ENCODE results near the gene CD84. TPM values are rescaled to one million over a fixed set of nuclear protein-coding genes. Genes with fewer than 3 reads are reported as not detected.

CD84 gene
- total RNA-seq, 2 experiments from 2014 or later = 22.2 to 23.4 TPM

DNA sequence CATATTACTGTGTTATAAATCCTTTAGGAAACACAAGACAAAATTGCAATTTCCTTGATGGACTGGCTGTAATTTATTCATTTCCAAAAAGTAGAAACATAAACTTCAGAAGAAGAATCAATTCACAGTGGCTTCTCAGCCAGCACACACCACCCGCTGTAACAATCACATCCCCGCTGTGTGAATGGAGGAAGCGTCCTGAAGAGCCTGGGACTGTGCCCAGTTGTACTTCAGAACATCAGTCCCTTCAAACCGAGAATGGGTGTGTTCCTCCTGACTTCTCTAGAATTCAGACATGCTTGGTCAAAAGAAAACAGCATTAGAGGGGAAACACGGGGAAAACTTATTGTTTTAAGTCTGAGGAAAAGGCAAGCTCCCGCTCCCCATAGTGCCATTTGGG, 28.8 kb upstream of the CD84 start:
- no peak for DNase-seq (ENCODE audit: low spot score)
- BruUV-seq (replicated peaks) = no TSS peak
- Histone ChIP-seq H3K79me2 (ENCODE audit: insufficient read depth, low read depth, low read length) (no peaks in the 10 kb centered on the region), H3K9me2 (ENCODE audit: insufficient read depth, low read length) (no peaks in the 10 kb centered on the region), H2AFZ (ENCODE audit: low read length) (peak overlapping the region; percentile 66; the same call in 1 of the 2 replicates), H3K36me3 (ENCODE audit: insufficient read depth, low read length) (peaks cover 7% of the 10 kb centered on the region; the same call in 1 of the 2 replicates), H4K20me1 (ENCODE audit: insufficient read depth, low read length) (no peaks in the 10 kb centered on the region), H3K4me1 (ENCODE audit: insufficient read depth, low read length, poor library complexity, severe bottlenecking) (peaks cover 60% of the 10 kb centered on the region), H3K27ac (ENCODE audit: low read depth, low read length, poor library complexity, severe bottlenecking) (no peak overlapping the region), H3K4me2 (ENCODE audit: low read length) (0 out of 2 replicates have a peak overlapping the region, but pooled peaks have one; percentile 24), H3K4me3 (ENCODE audit: low read depth, low read length, poor library complexity, severe bottlenecking) (no peak overlapping the region), H3K9me3 (ENCODE audit: low read length) (peaks cover 26% of the 10 kb centered on the region; the same call in 1 of the 2 replicates)
- intact Hi-C loops (cut with micrococcal nuclease; ENCODE audit: unreplicated experiment) = loop anchor here (5.0 kb wide), 2 partner anchors 266 to 406 kb away; partner anchors contain the start of genes COPA and NCSTN
- POLR2A ChIA-PET = interaction anchor here (0.7 to 2.7 kb wide), 6 partner anchors 11 to 231 kb away, joined by 3 to 17 read pairs (median 4); no protein-coding TSS in a partner anchor
- TF ChIP-seq, protein P1, sequence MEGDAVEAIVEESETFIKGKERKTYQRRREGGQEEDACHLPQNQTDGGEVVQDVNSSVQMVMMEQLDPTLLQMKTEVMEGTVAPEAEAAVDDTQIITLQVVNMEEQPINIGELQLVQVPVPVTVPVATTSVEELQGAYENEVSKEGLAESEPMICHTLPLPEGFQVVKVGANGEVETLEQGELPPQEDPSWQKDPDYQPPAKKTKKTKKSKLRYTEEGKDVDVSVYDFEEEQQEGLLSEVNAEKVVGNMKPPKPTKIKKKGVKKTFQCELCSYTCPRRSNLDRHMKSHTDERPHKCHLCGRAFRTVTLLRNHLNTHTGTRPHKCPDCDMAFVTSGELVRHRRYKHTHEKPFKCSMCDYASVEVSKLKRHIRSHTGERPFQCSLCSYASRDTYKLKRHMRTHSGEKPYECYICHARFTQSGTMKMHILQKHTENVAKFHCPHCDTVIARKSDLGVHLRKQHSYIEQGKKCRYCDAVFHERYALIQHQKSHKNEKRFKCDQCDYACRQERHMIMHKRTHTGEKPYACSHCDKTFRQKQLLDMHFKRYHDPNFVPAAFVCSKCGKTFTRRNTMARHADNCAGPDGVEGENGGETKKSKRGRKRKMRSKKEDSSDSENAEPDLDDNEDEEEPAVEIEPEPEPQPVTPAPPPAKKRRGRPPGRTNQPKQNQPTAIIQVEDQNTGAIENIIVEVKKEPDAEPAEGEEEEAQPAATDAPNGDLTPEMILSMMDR (conservative IDR thresholded peaks at IDR 0.05; ENCODE audit: low read length) = no peak
- TF ChIP-seq EZH2phosphoT487 (IDR thresholded peaks at IDR 0.05; ENCODE audit: borderline replicate concordance, low read depth, low read length) = no peak
- CTCF ChIA-PET (ENCODE audit: unreplicated experiment) = interaction anchor here (1.0 to 2.7 kb wide), 2 partner anchors 67 to 179 kb away, joined by 5 to 9 read pairs; no protein-coding TSS in a partner anchor

DNA sequence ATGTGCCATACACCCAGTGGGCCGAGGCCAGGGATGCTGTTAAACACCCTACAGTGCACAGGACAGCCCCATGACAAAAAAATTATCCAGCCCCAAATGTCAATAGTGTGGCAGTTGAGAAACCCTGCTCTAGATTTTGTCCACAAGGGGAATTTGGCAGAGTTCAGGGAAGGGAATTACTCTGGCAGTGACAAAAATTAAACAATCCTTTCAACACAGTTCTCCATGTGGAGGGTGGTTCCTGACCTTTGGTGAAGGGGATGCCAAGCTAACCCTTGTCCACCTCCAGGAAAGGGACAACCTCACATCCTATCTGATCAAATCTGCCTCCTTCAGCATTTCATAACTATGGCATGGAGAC, 28.4 kb upstream of the CD84 start:
- Histone ChIP-seq H3K4me2 (ENCODE audit: low read length) (peak overlapping the region; percentile 24), H3K9me3 (ENCODE audit: low read length) (peaks cover 27% of the 10 kb centered on the region; the same call in 1 of the 2 replicates), H3K9me2 (ENCODE audit: insufficient read depth, low read length) (no peaks in the 10 kb centered on the region), H3K27ac (ENCODE audit: low read depth, low read length, poor library complexity, severe bottlenecking) (peak overlapping the region; percentile 2), H3K36me3 (ENCODE audit: insufficient read depth, low read length) (peaks cover 7% of the 10 kb centered on the region; the same call in 1 of the 2 replicates), H4K20me1 (ENCODE audit: insufficient read depth, low read length) (no peaks in the 10 kb centered on the region), H3K4me1 (ENCODE audit: insufficient read depth, low read length, poor library complexity, severe bottlenecking) (peaks cover 60% of the 10 kb centered on the region), H2AFZ (ENCODE audit: low read length) (peak overlapping the region; percentile 66; the same call in 1 of the 2 replicates), H3K4me3 (ENCODE audit: low read depth, low read length, poor library complexity, severe bottlenecking) (no peak overlapping the region), H3K79me2 (ENCODE audit: insufficient read depth, low read depth, low read length) (no peaks in the 10 kb centered on the region)
- no TSS peak for BruUV-seq (replicated peaks)
- ChIA-PET CTCF (ENCODE audit: unreplicated experiment) (interaction anchor here (0.6 to 2.7 kb wide), 5 partner anchors 11 to 229 kb away, joined by 3 to 9 read pairs (median 4); no protein-coding TSS in a partner anchor), POLR2A (interaction anchor here (1.4 to 2.7 kb wide), 3 partner anchors 11 to 176 kb away, joined by 3 to 17 read pairs (median 4); no protein-coding TSS in a partner anchor)
- DNase-seq (ENCODE audit: low spot score) = no peak
- TF ChIP-seq EZH2phosphoT487 (IDR thresholded peaks at IDR 0.05; ENCODE audit: borderline replicate concordance, low read depth, low read length) = no peak
- TF ChIP-seq, protein P1 (conservative IDR thresholded peaks at IDR 0.05; ENCODE audit: low read length) = no peak
- intact Hi-C loops (cut with micrococcal nuclease; ENCODE audit: unreplicated experiment) = loop anchor here (1.0 to 5.0 kb wide), 7 partner anchors 57 to 405 kb away; partner anchors contain the start of genes COPA and NCSTN

Data from OCI-LY7 (cell line).